ENCODE results near the gene EDA2R. TPM values are rescaled to one million over a fixed set of nuclear protein-coding genes. Genes with fewer than 3 reads are reported as not detected.

Gene EDA2R
- polyA plus RNA-seq, 3 donors, result 0.03 TPM; not detected in 2

GRCh38 chrX:66616944-66617343, 21.9 kb downstream of the EDA2R start:
- intact Hi-C loops (cut with micrococcal nuclease), result no loop called here
- no peaks in the 10 kb centered on the region for H3K4me1 Mint-ChIP-seq
- H3K27me3 Mint-ChIP-seq (ENCODE audit: low read depth in 3 of 3), result no peaks in the 10 kb centered on the region
- H3K4me3 Mint-ChIP-seq, result no peak overlapping the region
- Histone ChIP-seq H3K9ac (ENCODE audit: insufficient read depth, low read length, poor library complexity, severe bottlenecking) (no peak overlapping the region), H3K27me3 (ENCODE audit: control insufficient read depth in 2 of 2, insufficient read depth in 2 of 2, low read length in 2 of 2) (no peaks in the 10 kb centered on the region), H3K4me2 (replicated peaks; ENCODE audit: extremely low read depth, low read length, poor library complexity, severe bottlenecking) (no peak overlapping the region), H3K27ac (ENCODE audit: low read depth in 1 of 2, low read length in 2 of 2) (no peak overlapping the region), H2AFZ (ENCODE audit: insufficient read depth, low read depth, low read length, poor library complexity, severe bottlenecking) (no peak overlapping the region), H3K4me3 (replicated peaks in 1 of 3; ENCODE audit: low read depth in 2 of 3, low read length in 3 of 3) (no peak overlapping the region), H3K9me3 (replicated peaks in 1 of 2; ENCODE audit: control insufficient read depth in 1 of 2, insufficient read depth in 1 of 2, low read length in 2 of 2) (no peaks in the 10 kb centered on the region), H3K79me2 (ENCODE audit: insufficient read depth, low read length) (no peaks in the 10 kb centered on the region), H3K4me1 (ENCODE audit: control insufficient read depth in 1 of 2, insufficient read depth in 2 of 2, low read length in 2 of 2) (no peaks in the 10 kb centered on the region), H4K20me1 (ENCODE audit: insufficient read depth, low read length) (no peaks in the 10 kb centered on the region), H3K36me3 (replicated peaks in 1 of 2; ENCODE audit: control insufficient read depth in 1 of 2, insufficient read depth in 2 of 2, low read length in 2 of 2) (no peaks in the 10 kb centered on the region)
- WGBS (ENCODE audit: insufficient coverage), result no CpG with 5 or more reads among the region's 2 CpGs
- DNase-seq, result no peak
- no peak overlapping the region for H3K27ac Mint-ChIP-seq
- no peaks in the 10 kb centered on the region for H3K36me3 Mint-ChIP-seq
- no peak for TF ChIP-seq CTCF (IDR thresholded peaks at IDR 0.05)
- H3K9me3 Mint-ChIP-seq, result peaks cover 0 to 2% (median 0%) of the 10 kb centered on the region in 7 donors

- Histone ChIP-seq H3K79me2 (ENCODE audit: insufficient read depth, low read length) (no peaks in the 10 kb centered on the region), H3K27me3 (ENCODE audit: control insufficient read depth in 2 of 2, insufficient read depth in 2 of 2, low read length in 2 of 2) (no peaks in the 10 kb centered on the region), H3K4me3 (replicated peaks in 1 of 3; ENCODE audit: low read depth in 2 of 3, low read length in 3 of 3) (no peak overlapping the region), H3K4me1 (ENCODE audit: control insufficient read depth in 1 of 2, insufficient read depth in 2 of 2, low read length in 2 of 2) (no peaks in the 10 kb centered on the region), H3K9ac (ENCODE audit: insufficient read depth, low read length, poor library complexity, severe bottlenecking) (no peak overlapping the region), H3K9me3 (replicated peaks in 1 of 2; ENCODE audit: control insufficient read depth in 1 of 2, insufficient read depth in 1 of 2, low read length in 2 of 2) (peaks cover 3 to 7% of the 10 kb centered on the region in 2 donors), H2AFZ (ENCODE audit: insufficient read depth, low read depth, low read length, poor library complexity, severe bottlenecking) (no peak overlapping the region), H4K20me1 (ENCODE audit: insufficient read depth, low read length) (no peaks in the 10 kb centered on the region), H3K27ac (ENCODE audit: low read depth in 1 of 2, low read length in 2 of 2) (no peak overlapping the region), H3K36me3 (replicated peaks in 1 of 2; ENCODE audit: control insufficient read depth in 1 of 2, insufficient read depth in 2 of 2, low read length in 2 of 2) (no peaks in the 10 kb centered on the region), H3K4me2 (replicated peaks; ENCODE audit: extremely low read depth, low read length, poor library complexity, severe bottlenecking) (no peak overlapping the region)
- WGBS (ENCODE audit: insufficient coverage), result no CpG with 5 or more reads among the region's 1 CpG
- Mint-ChIP-seq H3K27ac (no peak overlapping the region), H3K27me3 (ENCODE audit: low read depth in 3 of 3) (peaks cover 0 to 2% (median under 1%) of the 10 kb centered on the region in 3 donors), H3K4me3 (no peak overlapping the region), H3K36me3 (no peaks in the 10 kb centered on the region), H3K9me3 (peaks cover 0 to 8% (median 0%) of the 10 kb centered on the region in 7 donors), H3K4me1 (no peaks in the 10 kb centered on the region)
- no peak for DNase-seq
- intact Hi-C loops (cut with micrococcal nuclease), result no loop called here
- TF ChIP-seq CTCF (IDR thresholded peaks at IDR 0.05), result no peak
These were observed 36.4 kb downstream of the EDA2R start for GRCh38 chrX:66602381-66602938.
